Measurements from ENCODE around the gene NEK11. TPM values are rescaled to one million over a fixed set of nuclear protein-coding genes. Genes with fewer than 3 reads are reported as not detected.
"Not testable (repeated sequence)": the region's sequence is repeated elsewhere in the genome, so short reads cannot be mapped to it uniquely, and the experiment has no call there.

NEK11 gene
- total and polyA plus RNA-seq, 12 donors = 5.2 to 19.8 (median 9.8) TPM

DNA sequence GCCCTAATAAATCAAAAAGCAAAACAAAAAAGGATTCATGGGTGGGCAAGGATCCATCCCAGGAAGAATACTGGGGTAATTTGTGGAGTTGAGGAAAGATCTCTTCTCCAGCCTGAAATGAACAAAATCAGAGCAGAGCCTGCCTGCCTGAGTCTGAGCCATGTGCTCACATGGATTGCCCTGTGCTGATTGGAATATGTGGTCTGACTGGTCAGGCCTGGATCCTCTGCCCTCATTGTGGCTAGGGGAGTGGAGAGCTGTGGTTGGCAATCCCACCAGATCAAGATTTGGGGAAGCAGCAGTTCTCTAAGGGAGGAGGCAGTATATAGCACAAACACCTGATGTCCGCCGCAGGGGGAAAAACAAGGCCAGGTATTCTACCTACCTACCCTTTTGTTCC, 348.1 kb downstream of the NEK11 start:
- H3K4me1 ChIP-seq (replicated peaks in 1 of 2) = peaks cover 0 to 20% of the 10 kb centered on the region in 2 donors
- intact Hi-C loops (cut with DNase I) = no loop called here
- 98 to 100% (median 100%) methylated on average over 2 of the region's 2 CpGs for WGBS, 4 donors
- H3K36me3 ChIP-seq (replicated peaks in 1 of 2) = peaks cover 0 to 16% of the 10 kb centered on the region in 2 donors
- H3K27me3 ChIP-seq = no peaks in the 10 kb centered on the region
- H3K9me3 ChIP-seq (replicated peaks in 1 of 3) = no peaks in the 10 kb centered on the region
- no peak overlapping the region for H3K4me3 ChIP-seq
- DNase-seq = no peak
- no peak for TF ChIP-seq POLR2A (IDR thresholded peaks at IDR 0.05)
- TF ChIP-seq, protein P1, sequence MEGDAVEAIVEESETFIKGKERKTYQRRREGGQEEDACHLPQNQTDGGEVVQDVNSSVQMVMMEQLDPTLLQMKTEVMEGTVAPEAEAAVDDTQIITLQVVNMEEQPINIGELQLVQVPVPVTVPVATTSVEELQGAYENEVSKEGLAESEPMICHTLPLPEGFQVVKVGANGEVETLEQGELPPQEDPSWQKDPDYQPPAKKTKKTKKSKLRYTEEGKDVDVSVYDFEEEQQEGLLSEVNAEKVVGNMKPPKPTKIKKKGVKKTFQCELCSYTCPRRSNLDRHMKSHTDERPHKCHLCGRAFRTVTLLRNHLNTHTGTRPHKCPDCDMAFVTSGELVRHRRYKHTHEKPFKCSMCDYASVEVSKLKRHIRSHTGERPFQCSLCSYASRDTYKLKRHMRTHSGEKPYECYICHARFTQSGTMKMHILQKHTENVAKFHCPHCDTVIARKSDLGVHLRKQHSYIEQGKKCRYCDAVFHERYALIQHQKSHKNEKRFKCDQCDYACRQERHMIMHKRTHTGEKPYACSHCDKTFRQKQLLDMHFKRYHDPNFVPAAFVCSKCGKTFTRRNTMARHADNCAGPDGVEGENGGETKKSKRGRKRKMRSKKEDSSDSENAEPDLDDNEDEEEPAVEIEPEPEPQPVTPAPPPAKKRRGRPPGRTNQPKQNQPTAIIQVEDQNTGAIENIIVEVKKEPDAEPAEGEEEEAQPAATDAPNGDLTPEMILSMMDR (IDR thresholded peaks at IDR 0.05) = no peak
- no peak overlapping the region for H3K27ac ChIP-seq

DNA sequence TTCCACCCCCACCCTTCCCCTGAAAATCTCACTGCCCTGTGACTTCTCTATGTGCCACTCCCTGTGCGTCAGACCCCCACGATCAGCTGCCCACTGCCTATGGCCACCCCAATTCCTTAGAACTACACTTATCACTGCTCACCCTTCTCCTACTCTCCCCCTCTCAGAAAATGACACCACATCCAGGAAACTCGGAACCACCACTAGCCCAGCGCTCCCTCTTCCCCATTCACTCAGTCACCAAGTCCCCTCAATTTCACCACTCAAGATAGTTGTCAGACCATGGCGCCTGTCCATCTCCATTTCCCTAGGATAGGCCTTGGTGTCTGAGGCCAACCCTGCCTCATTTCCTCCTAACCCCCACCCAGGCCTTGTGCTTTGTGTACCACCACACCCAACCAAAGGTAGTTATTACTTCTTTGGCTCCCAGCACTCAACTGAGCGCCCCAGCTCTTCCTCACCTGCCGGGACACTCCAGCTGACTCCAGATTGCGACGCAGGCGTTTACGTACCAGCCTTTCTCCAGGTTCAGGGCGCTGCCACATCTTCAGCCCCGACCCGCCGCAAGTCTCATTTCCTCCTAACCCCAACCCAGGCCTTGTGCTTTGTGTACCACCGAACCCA, 354.3 kb downstream of the NEK11 start:
- TF ChIP-seq POLR2A (IDR thresholded peaks at IDR 0.05) = peak in 1 of 2 donors; percentile 56
- Histone ChIP-seq H3K4me3 (peak overlapping the region; percentile 31 to 83 (median 68)), H3K4me1 (replicated peaks in 1 of 2) (peaks cover 9 to 42% of the 10 kb centered on the region in 2 donors), H3K27ac (peak overlapping the region in 4 of 5 donors; percentile 77 to 87 (median 86))
- H3K27me3 ChIP-seq; H3K9me3 ChIP-seq (replicated peaks in 1 of 3); H3K36me3 ChIP-seq (replicated peaks in 1 of 2); intact Hi-C loops (cut with DNase I): not testable (repeated sequence)
- peak in 2 of 7 donors; percentile 26 to 29 for DNase-seq
- 10 to 17% (median 14%) methylated on average over 12 to 16 of the region's 16 CpGs for WGBS, 4 donors

DNA sequence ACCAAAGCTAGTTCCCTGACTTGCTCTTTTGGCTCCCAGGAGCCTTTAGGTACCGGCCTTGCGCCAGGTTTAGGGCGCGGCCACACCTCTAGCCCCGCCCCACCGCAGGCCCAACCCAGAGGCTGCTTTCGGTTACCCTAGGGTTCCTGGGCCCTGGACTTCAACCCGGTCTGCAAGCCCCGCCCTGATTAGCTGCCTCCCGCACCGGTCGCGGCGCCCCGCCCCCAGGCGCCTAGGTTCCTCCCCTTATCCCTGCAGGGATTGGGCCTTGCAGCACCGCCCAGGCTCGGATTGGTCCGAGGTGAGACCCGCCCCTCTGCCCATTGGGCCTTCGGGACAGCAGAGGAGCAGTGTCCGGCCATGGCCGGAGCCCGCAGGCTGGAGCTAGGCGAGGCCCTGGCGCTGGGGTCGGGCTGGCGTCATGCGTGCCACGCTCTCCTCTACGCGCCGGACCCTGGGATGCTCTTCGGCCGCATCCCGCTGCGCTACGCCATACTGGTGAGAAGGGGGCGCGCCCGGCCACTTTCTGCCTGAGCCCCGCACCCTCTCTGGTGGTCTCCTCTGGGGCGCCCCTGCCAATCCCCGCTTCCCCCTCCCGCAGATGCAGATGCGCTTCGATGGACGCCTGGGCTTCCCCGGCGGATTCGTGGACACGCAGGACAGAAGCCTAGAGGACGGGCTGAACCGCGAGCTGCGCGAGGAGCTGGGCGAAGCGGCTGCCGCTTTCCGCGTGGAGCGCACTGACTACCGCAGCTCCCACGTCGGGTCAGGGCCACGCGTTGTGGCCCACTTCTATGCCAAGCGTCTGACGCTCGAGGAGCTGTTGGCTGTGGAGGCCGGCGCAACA, 355.0 kb downstream of the NEK11 start, which contains the start of gene NUDT16:
Gene NUDT16 (plus strand): TSS at position 330 of the 847 bp plus-strand sequence. CDS start 31 bp downstream, at position 361.
- WGBS, 4 donors = 0 to 3% (median 1%) methylated on average over 15 to 73 of the region's 73 CpGs
- Histone ChIP-seq H3K4me3 (peak within 1 kb of the TSS; percentile 78 to 87 (median 81)), H3K9me3 (replicated peaks in 1 of 3) (no peaks in the 10 kb centered on the region), H3K4me1 (replicated peaks in 1 of 2) (peaks cover 16 to 50% of the 10 kb centered on the region in 2 donors), H3K27me3 (no peaks in the 10 kb centered on the region), H3K36me3 (replicated peaks in 1 of 2) (peaks cover 0 to 5% of the 10 kb centered on the region in 2 donors), H3K27ac (peak within 1 kb of the TSS; percentile 17 to 91 (median 87))
- peak; percentile 78 to 95 for TF ChIP-seq POLR2A (IDR thresholded peaks at IDR 0.05)
- TF ChIP-seq, protein P1 (IDR thresholded peaks at IDR 0.05) = peak in 1 of 6 experiments; percentile 7
- DNase-seq = peak; percentile 100
- intact Hi-C loops (cut with DNase I) = no loop called here

DNA sequence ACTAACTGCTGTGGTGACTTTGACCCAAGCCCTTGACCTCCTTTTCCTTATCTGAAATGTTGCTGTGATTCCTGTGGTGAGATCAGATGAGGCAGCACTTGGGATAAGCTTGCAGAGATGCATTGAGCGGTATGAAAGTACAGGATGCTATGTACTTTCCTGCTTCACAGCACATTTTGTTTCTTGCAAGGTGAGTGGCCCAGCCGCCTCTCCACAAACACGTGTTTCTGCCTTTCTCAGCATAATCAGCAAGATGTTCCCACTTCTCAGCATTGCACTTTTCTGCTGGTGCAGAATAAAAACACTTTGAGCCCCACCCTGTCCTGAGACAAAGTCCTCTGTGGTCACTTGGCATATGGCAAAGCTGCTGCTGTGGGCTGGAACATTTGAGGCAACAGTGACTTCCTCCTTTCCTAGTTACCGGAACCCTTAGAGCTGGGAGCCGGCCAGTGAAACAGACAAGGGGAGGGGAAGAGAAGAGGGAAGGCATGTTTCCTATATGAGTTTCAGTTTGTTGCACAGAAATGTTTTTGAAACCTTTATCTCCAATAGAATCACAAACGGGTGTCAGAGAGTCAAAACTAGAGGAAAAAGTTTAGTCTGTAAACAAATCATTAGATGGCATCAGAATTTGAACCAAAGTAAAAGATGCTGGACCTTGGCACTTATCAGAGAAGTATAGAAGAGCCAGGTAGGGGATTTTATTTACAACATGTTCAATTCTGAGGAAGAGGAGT, 359.9 kb downstream of the NEK11 start:
- peaks cover 16 to 31% of the 10 kb centered on the region in 2 donors for H3K4me1 ChIP-seq (replicated peaks in 1 of 2)

More for the DNA sequence above, 359.9 kb downstream of the NEK11 start:
- Histone ChIP-seq H3K4me3 (no peak overlapping the region), H3K9me3 (replicated peaks in 1 of 3) (no peaks in the 10 kb centered on the region), H3K36me3 (replicated peaks in 1 of 2) (peaks cover 0 to 5% of the 10 kb centered on the region in 2 donors), H3K27ac (peak overlapping the region in 2 of 5 donors; percentile 44 to 70), H3K27me3 (no peaks in the 10 kb centered on the region)
- intact Hi-C loops (cut with DNase I) = no loop called here
- 46 to 58% (median 48%) methylated on average over 6 of the region's 6 CpGs for WGBS, 4 donors
- TF ChIP-seq, protein P1 (IDR thresholded peaks at IDR 0.05) = no peak
- no peak for TF ChIP-seq POLR2A (IDR thresholded peaks at IDR 0.05)
- DNase-seq = peak; percentile 42 to 80 (median 65)
